GM12878 (cell line): ENCODE results near the gene FAM53B. TPM values are rescaled to one million over a fixed set of nuclear protein-coding genes. Genes with fewer than 3 reads are reported as not detected.

Source experiments
- ATAC-seq: fragments of 200-7000 bp; cut with Tn5 transposase; 3 replicates; pipeline ENCODE4 v1.9.1; 2020; ENCODE audit warnings: mild to moderate bottlenecking, moderate library complexity
- BruUV-seq: library from RNA; stranded (reverse); fragments of 400-500 nt; replicated peaks from 2 replicates; lab custom pipeline; 2021; lab: Mats Ljungman, UMichigan
- CTCF ChIA-PET: fragments of 300-600 bp; sonication (Branson Sonifier 250); formaldehyde crosslinking; extraction: SDS; loops from one replicate; lab custom pipeline; 2021; ENCODE audit warnings: inconsistent platforms; lab: Yijun Ruan, JAX
- POLR2A ChIA-PET: fragments of 350-600 bp; formaldehyde crosslinking; extraction: SDS; loops from one replicate; lab custom pipeline; 2021; ENCODE audit warnings: inconsistent platforms; lab: Charles Lee
- RAD21 ChIA-PET: fragments of 300-600 bp; sonication (Branson Sonifier 250); formaldehyde crosslinking; loops from one replicate; lab custom pipeline; 2023; ENCODE audit warnings: antibody characterized with exemption; ENCODE audit not compliant: unreplicated experiment; lab: Charles Lee
- SMC1A ChIA-PET: fragments of 300-600 bp; sonication (Branson Sonifier 250); formaldehyde crosslinking; loops from one replicate; lab custom pipeline; 2023; ENCODE audit not compliant: unreplicated experiment, uncharacterized antibody; lab: Charles Lee
- DNase-seq: peaks from one replicate; pipeline ENCODE4 v3.0.0-alpha.2; 2011; ENCODE audit warnings: low read depth, low spot score
- FAIRE-seq: peaks from 3 replicates; lab custom pipeline; 2011; peaks lifted over from hg19 to GRCh38; lab: Jason Lieb, UNC
- H2AFZ ChIP-seq: 2 replicates; pipeline ENCODE4 v1.6.0; 2011; ENCODE audit warnings: low read depth, low read length, control low read depth; ENCODE audit not compliant: control insufficient read depth
- H3K27ac ChIP-seq: 2 replicates; pipeline ENCODE4 v1.5.1; 2011; ENCODE audit warnings: control low read depth; ENCODE audit not compliant: control insufficient read depth, insufficient read depth
- H3K27me3 ChIP-seq, 2 experiments: replicated peaks in 1 of 2; 2 replicates each; pipeline versions ENCODE4 v1.6.0 to v1.6.1; 2011; ENCODE audit warnings: low read length in 1 of 2; ENCODE audit not compliant: control insufficient read depth in 2 of 2, insufficient read depth in 2 of 2
- H3K36me3 ChIP-seq, 2 experiments: 2 replicates each; pipeline ENCODE4 v1.5.1; 2011; ENCODE audit warnings: low read length in 1 of 2; ENCODE audit not compliant: control insufficient read depth in 2 of 2, insufficient read depth in 2 of 2
- H3K4me1 ChIP-seq: 2 replicates; pipeline ENCODE4 v1.6.1; 2011; ENCODE audit warnings: mild to moderate bottlenecking, low read length, moderate library complexity, mixed read lengths; ENCODE audit not compliant: control insufficient read depth, insufficient read depth
- H3K4me2 ChIP-seq: 2 replicates; pipeline ENCODE4 v1.6.0; 2011; ENCODE audit warnings: control low read depth; ENCODE audit not compliant: control insufficient read depth, insufficient read depth
- H3K4me3 ChIP-seq: fragments of 200-600 bp; sonication (generic); 2 replicates; pipeline ENCODE4 v1.5.1; 2016
- H3K79me2 ChIP-seq: 2 replicates; pipeline ENCODE4 v1.6.0; 2011; ENCODE audit warnings: low read length; ENCODE audit not compliant: control insufficient read depth, insufficient read depth
- H3K9ac ChIP-seq: 2 replicates; pipeline ENCODE4 v1.8.0; 2011; ENCODE audit warnings: low read length, control low read depth, mixed read lengths; ENCODE audit not compliant: control insufficient read depth, insufficient read depth
- H3K9me3 ChIP-seq: replicated peaks from 3 replicates; pipeline ENCODE4 v1.5.1; 2011; ENCODE audit warnings: mild to moderate bottlenecking, low read length; ENCODE audit not compliant: control insufficient read depth, insufficient read depth
- H4K20me1 ChIP-seq: 2 replicates; pipeline ENCODE4 v1.6.0; 2011; ENCODE audit not compliant: control insufficient read depth, insufficient read depth
- BACH1 ChIP-seq: fragments of 450-650 bp; IDR thresholded peaks from 2 replicates; pipeline ENCODE4 v1.6.1; 2017; ENCODE audit warnings: mild to moderate bottlenecking, borderline replicate concordance
- BHLHE40 ChIP-seq, 2 experiments: fragments of 450-650 bp in 1 of 2; IDR thresholded peaks; 2 replicates each; pipeline ENCODE4 v1.6.1; 2011 to 2017; ENCODE audit warnings: low read depth in 2 of 2, borderline replicate concordance in 1 of 2, improper control_type of control experiment in 1 of 2, low read length in 1 of 2, mild to moderate bottlenecking in 1 of 2
- FOXK2 ChIP-seq: fragments of 450-650 bp; IDR thresholded peaks from 2 replicates; pipeline ENCODE4 v1.6.1; 2017; ENCODE audit warnings: mild to moderate bottlenecking, moderate library complexity
- KLF5 ChIP-seq: fragments of 450-650 bp; IDR thresholded peaks from 2 replicates; pipeline ENCODE4 v1.6.1; 2014; ENCODE audit warnings: mild to moderate bottlenecking; ENCODE audit not compliant: partially characterized antibody
- MEF2A ChIP-seq: IDR thresholded peaks from 2 replicates; pipeline ENCODE4 v1.6.1; 2011; ENCODE audit warnings: low read depth, mild to moderate bottlenecking, low read length, moderate library complexity; ENCODE audit not compliant: insufficient read depth
- MYB ChIP-seq: fragments of 150-350 bp; IDR thresholded peaks from 2 replicates; pipeline ENCODE4 v1.6.1; 2014; ENCODE audit warnings: mild to moderate bottlenecking, low read depth, low read length, borderline replicate concordance
- NR2F1 ChIP-seq: fragments of 450-650 bp; conservative IDR thresholded peaks from 2 replicates; pipeline ENCODE4 v1.6.1; 2017; ENCODE audit warnings: mild to moderate bottlenecking
- POLR2A ChIP-seq: IDR thresholded peaks from 2 replicates; pipeline ENCODE4 v1.6.1; 2011; ENCODE audit warnings: low read depth, mild to moderate bottlenecking, low read length
- RBBP5 ChIP-seq: fragments of 200-600 bp; sonication (generic); conservative IDR thresholded peaks from 2 replicates; pipeline ENCODE4 v1.6.1; 2016
- RCOR1 ChIP-seq: conservative IDR thresholded peaks from 2 replicates; pipeline ENCODE4 v1.6.1; 2012; ENCODE audit warnings: low read depth, low read length, improper control_type of control experiment
- SIX5 ChIP-seq: IDR thresholded peaks from 2 replicates; pipeline ENCODE4 v1.6.1; 2011; ENCODE audit warnings: mild to moderate bottlenecking, low read depth, low read length, moderate library complexity; ENCODE audit not compliant: severe bottlenecking
- SUPT20H ChIP-seq: IDR thresholded peaks from 2 replicates; pipeline ENCODE4 v1.6.1; 2011; ENCODE audit warnings: low read depth, mild to moderate bottlenecking, low read length, moderate library complexity, borderline replicate concordance; ENCODE audit not compliant: control insufficient read depth
- TARDBP ChIP-seq: IDR thresholded peaks from 2 replicates; pipeline ENCODE4 v1.6.1; 2016; ENCODE audit warnings: borderline replicate concordance
- ZNF217 ChIP-seq: fragments of 450-650 bp; IDR thresholded peaks from 2 replicates; pipeline ENCODE4 v1.6.1; 2017; ENCODE audit warnings: antibody characterized with exemption, mild to moderate bottlenecking
- ZNF622 ChIP-seq: fragments of 450-650 bp; IDR thresholded peaks from 2 replicates; pipeline ENCODE4 v1.6.1; 2017; ENCODE audit warnings: mild to moderate bottlenecking, inconsistent platforms
- ZSCAN29 ChIP-seq: fragments of 450-650 bp; IDR thresholded peaks from 2 replicates; pipeline ENCODE4 v1.6.1; 2017; ENCODE audit warnings: mild to moderate bottlenecking, moderate library complexity
- WGBS: methylation state at CpG from one replicate; pipeline ENCODE4 v1.1.6; 2016; ENCODE audit warnings: low lambda C conversion rate; ENCODE audit not compliant: insufficient replicate concordance, insufficient coverage; ENCODE audit errors: missing lambda C conversion rate; 5-methylcytosine and 5-hydroxymethylcytosine counted together
- in situ Hi-C: fragments of 300-500 bp; cut with MboI; formaldehyde crosslinking; loops from 9 replicates; pipeline ENCODE4 v1.14.3; 2018; ENCODE audit warnings: mixed read lengths
- intact Hi-C: fragments of 100-400 bp; cut with micrococcal nuclease; formaldehyde crosslinking; loops from one replicate; pipeline ENCODE4 v1.14.2; 2022; ENCODE audit not compliant: unreplicated experiment
- polyA plus RNA-seq, 11 experiments: library from polyadenylated mRNA; depleted of rRNA in 4 of 11; unstranded in 6 of 11; stranded (reverse) in 5 of 11; fragments of >200 nt; fragmentation: Nextera tagmentation in 4 of 11; fragmentation: Illumina TruSeq in 1 of 11; extraction: Ambion mirVana in 4 of 11; extraction: Trizol in 1 of 11; gene quantifications; 1 replicate in 1 of 11; 2 replicates in 10 of 11; pipeline versions ENCODE4 v1.2.1 to v1.2.3, GENCODE V29; 2011 to 2016; ENCODE audit warnings: inconsistent platforms in 2 of 11, missing spikeins in 2 of 11, low read depth in 1 of 11
- total RNA-seq, 4 experiments: library from RNA; depleted of rRNA in 3 of 4; stranded (reverse); fragments of >200 nt in 3 of 4; fragmentation: Illumina TruSeq in 1 of 4; extraction: Trizol in 1 of 4; gene quantifications; 2 replicates each; pipeline versions ENCODE4 v1.2.1 to v1.2.3, GENCODE V29; 2013 to 2021
- TF ChIP-seq, protein P1 (sequence below): IDR thresholded peaks from 2 replicates; pipeline ENCODE4 v1.6.1; 2012; ENCODE audit warnings: mild to moderate bottlenecking, low read depth, low read length

Gene FAM53B
- total and polyA plus RNA-seq, 10 of the 15 experiments (the other 5 are each of a cell fraction or from before 2014, with no cell fraction given), result 0.05 to 26.3 (median 8.1) TPM

DNA sequence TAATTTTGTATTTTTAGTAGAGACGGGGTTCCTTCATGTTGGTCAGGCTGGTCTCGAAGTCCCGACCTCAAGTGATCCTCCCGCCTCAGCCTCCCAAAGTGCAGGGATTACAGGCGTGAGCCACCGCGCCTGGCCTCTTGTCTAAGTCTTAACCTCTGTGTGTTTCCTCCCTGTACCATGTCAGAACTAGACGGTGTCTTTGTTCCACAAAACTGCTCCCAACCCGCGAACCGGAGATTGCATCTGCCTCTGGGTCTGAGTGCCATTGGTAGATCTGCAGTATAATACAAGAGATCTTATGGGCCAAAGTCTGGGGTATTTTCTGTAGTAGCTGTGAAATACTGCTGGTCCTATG lies 48.8 kb upstream of the FAM53B start (continued):
- TF ChIP-seq, protein P1, sequence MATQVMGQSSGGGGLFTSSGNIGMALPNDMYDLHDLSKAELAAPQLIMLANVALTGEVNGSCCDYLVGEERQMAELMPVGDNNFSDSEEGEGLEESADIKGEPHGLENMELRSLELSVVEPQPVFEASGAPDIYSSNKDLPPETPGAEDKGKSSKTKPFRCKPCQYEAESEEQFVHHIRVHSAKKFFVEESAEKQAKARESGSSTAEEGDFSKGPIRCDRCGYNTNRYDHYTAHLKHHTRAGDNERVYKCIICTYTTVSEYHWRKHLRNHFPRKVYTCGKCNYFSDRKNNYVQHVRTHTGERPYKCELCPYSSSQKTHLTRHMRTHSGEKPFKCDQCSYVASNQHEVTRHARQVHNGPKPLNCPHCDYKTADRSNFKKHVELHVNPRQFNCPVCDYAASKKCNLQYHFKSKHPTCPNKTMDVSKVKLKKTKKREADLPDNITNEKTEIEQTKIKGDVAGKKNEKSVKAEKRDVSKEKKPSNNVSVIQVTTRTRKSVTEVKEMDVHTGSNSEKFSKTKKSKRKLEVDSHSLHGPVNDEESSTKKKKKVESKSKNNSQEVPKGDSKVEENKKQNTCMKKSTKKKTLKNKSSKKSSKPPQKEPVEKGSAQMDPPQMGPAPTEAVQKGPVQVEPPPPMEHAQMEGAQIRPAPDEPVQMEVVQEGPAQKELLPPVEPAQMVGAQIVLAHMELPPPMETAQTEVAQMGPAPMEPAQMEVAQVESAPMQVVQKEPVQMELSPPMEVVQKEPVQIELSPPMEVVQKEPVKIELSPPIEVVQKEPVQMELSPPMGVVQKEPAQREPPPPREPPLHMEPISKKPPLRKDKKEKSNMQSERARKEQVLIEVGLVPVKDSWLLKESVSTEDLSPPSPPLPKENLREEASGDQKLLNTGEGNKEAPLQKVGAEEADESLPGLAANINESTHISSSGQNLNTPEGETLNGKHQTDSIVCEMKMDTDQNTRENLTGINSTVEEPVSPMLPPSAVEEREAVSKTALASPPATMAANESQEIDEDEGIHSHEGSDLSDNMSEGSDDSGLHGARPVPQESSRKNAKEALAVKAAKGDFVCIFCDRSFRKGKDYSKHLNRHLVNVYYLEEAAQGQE, result no peak
- no peak for TF ChIP-seq SUPT20H

DNA sequence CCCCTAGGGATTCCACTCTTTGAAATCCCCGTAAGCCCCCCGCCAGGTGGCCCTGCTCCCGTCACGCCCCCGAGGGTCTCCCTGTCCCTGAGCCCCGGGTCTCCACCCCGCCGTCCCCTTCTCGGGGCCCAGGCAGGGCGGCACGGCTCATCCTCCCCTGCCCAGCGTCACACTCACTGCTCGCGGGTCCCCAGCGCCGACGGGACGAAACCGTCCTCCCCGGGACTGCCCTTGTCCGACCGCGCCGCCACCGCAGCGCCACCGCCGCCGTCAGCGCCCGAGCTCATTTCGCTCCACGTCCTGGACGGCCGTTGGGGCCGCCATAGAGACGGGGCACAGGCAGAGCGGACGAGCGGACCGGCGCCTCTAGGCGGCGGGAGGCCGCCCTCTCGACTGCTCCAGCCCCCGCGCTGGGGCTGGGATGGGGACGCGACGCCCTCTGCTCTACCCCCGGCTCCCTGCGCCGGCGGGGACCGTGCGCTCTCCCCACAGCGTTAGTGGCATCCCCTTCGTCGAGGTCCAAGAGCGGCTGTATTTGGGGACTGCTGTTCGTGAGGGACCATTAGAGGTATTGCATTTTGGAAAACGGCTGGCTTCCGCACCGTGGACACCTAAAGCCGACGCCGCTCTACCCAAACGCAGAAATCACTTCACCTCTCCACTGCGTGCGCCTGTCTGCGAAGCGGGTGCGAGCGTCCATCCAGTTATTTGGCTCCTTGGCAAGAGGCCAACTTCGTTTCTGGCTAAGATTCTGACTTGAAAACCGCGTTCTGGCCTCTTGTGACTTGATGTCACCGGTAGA lies 47.6 kb upstream of the FAM53B start, which contains the start of gene EEF1AKMT2:
TSS of gene EEF1AKMT2 (minus strand) at position 341 of the 802 bp plus-strand sequence. CDS start at position 287, 54 bp downstream.
- intact Hi-C loops, result loop anchor here (1.0 kb wide), 1 partner anchor 10 kb away; the partner anchor contains the start of gene ABRAXAS2
- WGBS, result under 1% methylated on average over 79 of the region's 79 CpGs
- in situ Hi-C loops, result no loop called here
- Histone ChIP-seq H3K27ac (peak within 1 kb of the TSS; percentile 88), H3K4me1 (no peaks in the 10 kb centered on the region), H3K9me3 (no peaks in the 10 kb centered on the region), H3K4me3 (peak within 1 kb of the TSS; percentile 99), H3K27me3 (no peaks in the 10 kb centered on the region), H3K36me3 (no peaks in the 10 kb centered on the region), H2AFZ (peak within 1 kb of the TSS; percentile 94), H3K4me2 (peak within 1 kb of the TSS; percentile 90), H4K20me1 (no peaks in the 10 kb centered on the region), H3K9ac (peak within 1 kb of the TSS; percentile 98), H3K79me2 (peaks cover 21% of the 10 kb centered on the region)
- ChIA-PET POLR2A (interaction anchor here (1.0 kb wide), 1 partner anchor 20 kb away, joined by 4 read pairs; no protein-coding TSS in a partner anchor), CTCF (interaction anchor here (0.6 to 1.6 kb wide), 10 partner anchors 8 to 349 kb away, joined by 3 to 7 read pairs (median 3); partner anchors contain the start of gene ABRAXAS2), SMC1A (interaction anchor here (0.6 to 2.0 kb wide), 3 partner anchors 33 to 749 kb away, joined by 3 to 5 read pairs (median 4); no protein-coding TSS in a partner anchor), RAD21 (interaction anchor here (0.5 to 3.7 kb wide), 5 partner anchors 10 to 107 kb away, joined by 3 to 12 read pairs (median 6); partner anchors contain the start of gene ABRAXAS2)
- DNase-seq (peak; percentile 48), FAIRE-seq (no peak), ATAC-seq (peak; percentile 93)
- TSS peak; percentile 92 for BruUV-seq
- TF ChIP-seq ZSCAN29 (no peak), KLF5 (peak; percentile 29), RBBP5 (no peak), FOXK2 (no peak), POLR2A (peak; percentile 99), MYB (peak; percentile 90), MEF2A (0 out of 2 replicates have a peak, but pooled peaks have one; percentile 27), RCOR1 (0 out of 2 replicates have a peak, but pooled peaks have one; percentile 72), ZNF217 (no peak), SIX5 (peak; percentile 12), TARDBP (0 out of 2 replicates have a peak, but pooled peaks have one; percentile 45), BHLHE40 (IDR thresholded peaks at IDR 0.05; ENCODE audit: borderline replicate concordance in 1 of 2, low read depth in 2 of 2, low read length in 1 of 2) (peak; percentile 27 to 74; a peak in 2 of 4 replicates), NR2F1 (peak; percentile 47), ZNF622 (no peak), BACH1 (0 out of 2 replicates have a peak, but pooled peaks have one; percentile 66)
